Tongue (tissue), 2 donors: ENCODE results near the gene PHETA1. TPM values are rescaled to one million over a fixed set of nuclear protein-coding genes. Genes with fewer than 3 reads are reported as not detected.
A peak's percentile ranks its signal among the peaks of the same experiment; 100 is the strongest.
"Not testable (repeated sequence)": the region's sequence is repeated elsewhere in the genome, so short reads cannot be mapped to it uniquely, and the experiment has no call there.

Experiments
- DNase-seq: peaks from one replicate; pipeline ENCODE4 v3.0.0-alpha.2; 2015
- total RNA-seq: library from RNA; depleted of rRNA; stranded (reverse); fragments of >200 nt; gene quantifications from one replicate; pipeline ENCODE4 v1.2.3, GENCODE V29; 2014

PHETA1 gene
- total RNA-seq, 1 donor from 2014 or later: 4.5 TPM

DNA sequence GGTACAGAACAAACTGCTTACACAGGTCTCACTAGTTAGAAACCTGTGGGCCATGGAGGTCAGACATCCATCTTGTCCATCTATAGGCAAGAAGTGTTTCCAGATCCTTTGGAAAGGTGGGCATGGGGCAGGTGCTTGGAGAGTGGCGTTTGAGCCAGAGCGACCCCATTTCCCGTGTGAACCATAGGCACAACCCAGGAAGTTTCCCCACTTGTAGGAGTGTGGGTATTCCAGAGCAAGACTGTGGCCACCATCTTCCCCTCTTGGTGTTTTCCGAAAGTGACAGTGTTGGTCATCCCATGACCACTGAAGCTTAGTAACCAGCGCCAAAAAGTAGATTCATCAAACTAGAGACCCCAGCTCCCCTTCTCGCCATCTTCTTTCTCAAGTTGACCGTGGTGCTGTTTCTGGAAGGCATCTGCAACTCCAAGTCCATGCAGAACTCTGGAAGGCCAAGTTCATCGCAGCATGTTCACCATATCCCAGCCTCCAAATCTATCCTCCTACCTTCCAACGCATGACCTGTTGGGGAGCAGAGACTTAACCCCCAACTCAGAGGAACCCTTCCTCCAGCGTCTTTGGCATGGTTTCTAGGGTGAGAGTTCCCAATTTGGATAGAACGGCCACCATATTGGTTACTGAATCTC lies 19.7 kb downstream of the PHETA1 start:
- DNase-seq: no peak

DNA sequence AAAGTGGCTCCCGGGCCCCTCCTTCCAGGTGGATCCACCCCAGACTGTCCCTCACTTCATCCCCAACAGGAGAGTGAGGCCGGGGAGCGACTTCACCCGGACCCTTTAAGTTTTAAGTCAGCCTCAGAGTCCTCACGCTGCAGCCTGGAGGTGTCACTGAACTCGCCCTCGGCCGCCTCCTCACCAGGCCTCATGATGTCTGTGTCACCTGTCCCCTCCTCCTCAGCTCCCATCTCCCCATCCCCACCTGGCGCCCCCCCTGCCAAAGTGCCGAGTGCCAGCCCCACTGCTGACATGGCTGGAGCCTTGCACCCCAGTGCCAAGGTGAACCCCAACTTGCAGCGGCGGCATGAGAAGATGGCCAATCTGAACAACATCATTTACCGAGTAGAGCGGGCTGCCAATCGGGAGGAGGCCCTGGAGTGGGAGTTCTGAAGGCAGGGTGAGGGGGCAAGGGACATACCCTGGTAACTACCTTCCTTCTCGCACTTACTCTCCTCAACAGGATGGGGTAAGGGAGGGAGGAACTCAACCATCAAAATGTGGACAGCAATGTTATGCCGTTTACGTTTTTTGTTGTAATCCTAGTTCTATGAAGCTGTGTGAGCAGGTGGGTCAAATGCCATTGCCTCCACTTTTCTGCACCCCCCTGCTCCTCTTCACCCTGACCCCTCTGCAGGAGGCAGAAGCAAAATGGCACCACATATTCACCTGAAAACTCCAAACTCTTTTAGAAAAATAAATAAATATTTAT lies 20.8 kb downstream of the PHETA1 start:
- no peak for DNase-seq

DNA sequence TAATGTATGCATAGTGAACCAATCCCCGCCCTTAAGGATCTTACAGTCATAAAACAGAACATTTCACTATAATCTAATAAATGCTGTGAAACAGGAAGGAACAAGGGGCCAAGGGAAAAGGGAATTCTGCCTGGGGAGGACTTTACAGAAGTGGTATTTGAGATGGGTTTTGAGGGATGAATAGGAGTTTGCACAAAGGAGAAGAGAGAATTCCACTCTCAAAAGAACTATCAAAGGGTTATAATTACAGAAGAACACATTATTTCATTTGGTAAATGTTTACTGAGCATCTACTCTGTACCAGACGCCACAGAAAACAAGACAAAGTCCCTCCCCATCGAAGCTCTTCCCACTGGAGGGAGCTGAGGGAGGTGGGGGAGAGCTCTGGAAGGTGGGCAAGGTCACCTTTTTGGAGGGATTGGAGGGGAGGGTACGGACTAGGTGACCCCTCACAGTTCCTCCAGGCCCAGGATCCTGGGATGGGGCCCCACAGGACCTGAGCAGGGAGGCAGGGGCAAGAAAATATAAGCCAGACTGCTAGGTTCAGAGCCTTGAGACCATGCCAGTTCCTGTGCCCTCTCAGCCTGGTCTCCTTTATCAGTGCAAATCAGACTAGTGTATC lies 24.5 kb downstream of the PHETA1 start:
- DNase-seq: no peak

DNA sequence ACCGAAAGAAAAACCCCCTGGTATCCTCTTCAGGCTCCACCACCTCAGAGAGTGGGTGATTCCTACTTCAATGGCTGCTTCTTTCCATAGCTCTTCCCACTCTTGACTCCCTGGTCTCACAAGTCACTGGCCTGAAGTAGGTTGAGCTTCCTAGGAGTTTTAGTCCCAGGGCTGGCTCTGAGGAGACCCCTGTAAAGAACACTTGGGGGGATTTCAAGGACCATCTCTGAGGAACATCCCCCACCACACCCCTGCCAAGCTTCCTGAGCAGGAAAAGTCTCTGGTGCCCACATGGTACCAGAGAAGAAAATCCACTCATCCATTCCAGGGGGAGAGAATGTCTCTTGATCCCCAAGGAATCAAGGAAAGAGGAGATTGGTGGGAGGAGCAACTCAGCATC lies 25.7 kb downstream of the PHETA1 start:
- no peak for DNase-seq

DNA sequence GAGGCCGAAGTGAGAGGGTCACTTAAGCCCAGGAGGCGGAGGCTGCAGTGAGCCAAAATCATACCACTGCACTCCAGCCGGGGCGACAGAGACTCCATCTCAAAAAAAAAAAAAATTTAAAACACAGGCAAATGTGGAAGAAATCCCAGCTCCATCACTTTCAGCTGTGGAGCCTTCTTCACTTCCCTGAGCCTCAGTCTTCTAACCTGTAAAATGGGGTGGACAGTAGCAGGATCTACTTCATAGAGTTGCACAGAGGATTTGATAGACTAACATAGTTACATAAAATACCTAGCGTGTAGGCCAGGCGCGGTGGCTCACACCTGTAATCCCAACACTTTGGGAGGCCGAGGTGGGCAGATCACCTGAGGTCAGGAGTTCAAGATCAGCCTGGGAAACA lies 26.5 kb downstream of the PHETA1 start:
- DNase-seq: no peak

DNA sequence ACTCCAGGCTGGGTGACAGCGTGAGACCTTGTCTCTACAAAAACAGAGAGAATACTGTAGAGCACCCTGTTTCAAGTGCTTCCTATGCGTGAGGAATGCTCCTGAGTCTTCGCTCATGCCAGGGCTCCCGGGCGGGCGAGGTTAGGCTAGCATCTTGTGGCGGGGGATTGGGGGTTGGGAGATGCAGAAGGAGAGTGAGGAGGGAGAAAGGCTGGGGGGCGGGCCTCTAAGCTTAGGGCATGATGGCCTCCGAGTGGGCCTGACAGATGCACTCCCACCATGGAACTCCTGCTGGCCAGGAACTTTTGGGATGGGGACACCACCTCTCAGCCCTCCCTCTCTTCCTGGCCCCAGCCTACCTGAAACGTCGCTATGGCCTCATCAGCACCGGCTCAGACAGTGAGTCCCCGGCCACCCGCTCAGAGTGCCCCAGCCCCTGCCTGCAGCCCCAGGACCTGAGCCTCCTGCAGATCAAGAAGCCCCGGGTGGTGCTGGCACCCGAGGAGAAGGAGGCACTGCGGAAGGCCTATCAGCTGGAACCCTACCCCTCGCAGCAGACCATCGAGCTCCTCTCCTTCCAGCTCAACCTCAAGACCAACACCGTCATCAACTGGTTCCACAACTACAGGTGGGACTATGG lies 27.3 kb downstream of the PHETA1 start:
- no peak for DNase-seq

DNA sequence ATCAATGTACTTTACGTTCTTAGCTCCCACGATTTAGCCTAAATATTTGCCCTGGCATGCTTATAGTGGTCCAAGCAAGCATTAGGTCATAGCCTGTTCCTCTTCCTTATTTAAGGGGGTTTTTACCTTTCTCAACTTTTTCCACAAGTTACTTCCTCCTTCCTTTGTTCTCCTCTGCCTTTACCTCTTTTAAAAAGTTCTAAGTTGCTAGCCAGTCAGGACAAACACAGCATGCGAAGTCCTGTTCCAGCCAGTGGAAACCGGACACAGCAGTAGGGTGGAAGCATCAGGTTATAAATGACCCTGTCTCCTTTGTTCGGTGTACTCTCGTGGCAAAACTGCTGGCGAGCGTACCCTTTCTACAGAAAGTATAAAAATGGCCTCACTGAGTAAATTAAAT lies 28.2 kb downstream of the PHETA1 start:
- DNase-seq: not testable (repeated sequence)

DNA sequence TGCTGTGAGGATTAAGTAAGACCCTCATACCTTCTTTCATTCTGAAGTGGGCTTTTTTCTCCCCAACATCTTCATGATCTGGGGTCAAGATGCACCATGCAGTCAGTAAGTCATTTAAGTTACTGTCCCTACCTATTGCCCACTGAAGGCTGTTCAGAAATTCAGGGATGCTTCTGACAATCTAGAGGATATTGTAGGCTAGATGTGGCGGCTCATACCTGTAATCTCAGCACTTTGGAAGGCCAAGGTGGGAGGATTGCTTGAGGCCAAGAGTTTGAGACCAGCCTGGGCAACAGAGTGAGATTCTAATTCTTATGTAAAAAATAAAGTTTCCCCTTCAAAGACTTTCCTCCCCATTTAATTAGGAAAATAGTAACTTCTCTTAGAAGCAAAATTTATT lies 28.7 kb downstream of the PHETA1 start:
- DNase-seq: no peak

DNA sequence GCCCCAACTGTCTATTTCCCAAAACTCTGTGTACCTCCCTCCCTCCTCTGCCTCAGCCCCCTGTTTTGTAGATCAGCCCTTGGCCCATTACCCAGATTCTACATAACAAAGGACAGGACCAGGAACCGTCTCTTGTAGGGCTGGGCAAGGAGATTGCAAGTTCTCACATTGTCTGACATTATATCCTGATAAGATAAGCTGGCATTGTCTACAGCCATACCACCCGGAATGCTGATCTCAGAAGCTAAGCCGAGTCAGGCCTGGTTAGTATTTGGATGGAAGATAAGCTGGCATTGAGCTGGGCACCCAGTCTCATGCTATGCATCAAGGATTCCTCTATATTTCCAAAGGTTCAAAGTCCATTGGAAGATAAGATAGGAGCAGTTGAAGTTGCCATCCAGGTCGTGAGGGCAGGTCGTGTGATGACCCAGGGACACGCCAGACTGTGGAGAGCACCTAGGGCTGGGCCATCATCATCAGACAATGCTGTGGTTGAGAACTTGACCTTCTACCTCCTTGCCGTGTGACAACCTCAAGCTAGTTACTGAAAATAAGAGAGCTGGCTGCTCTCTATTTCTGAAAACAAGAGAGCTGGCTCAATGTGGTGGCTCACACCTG lies 29.5 kb downstream of the PHETA1 start:
- no peak for DNase-seq

DNA sequence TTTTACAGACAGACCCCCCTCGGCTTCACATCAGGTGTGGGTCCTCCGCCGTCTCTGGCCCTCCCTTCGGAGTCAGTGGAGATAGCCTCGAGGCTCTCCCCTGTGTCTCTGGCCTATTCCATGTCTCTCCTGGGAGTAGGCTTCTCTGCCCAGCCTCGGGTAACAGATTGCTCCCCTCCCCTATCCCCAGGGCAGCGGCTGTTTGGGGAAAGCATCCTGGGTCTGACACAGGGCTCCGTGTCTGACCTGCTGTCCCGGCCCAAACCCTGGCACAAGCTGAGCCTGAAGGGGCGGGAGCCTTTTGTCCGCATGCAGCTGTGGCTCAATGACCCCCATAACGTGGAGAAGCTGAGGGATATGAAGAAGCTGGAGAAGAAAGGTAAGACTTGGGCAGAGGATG lies 30.8 kb downstream of the PHETA1 start:
- DNase-seq: no peak

DNA sequence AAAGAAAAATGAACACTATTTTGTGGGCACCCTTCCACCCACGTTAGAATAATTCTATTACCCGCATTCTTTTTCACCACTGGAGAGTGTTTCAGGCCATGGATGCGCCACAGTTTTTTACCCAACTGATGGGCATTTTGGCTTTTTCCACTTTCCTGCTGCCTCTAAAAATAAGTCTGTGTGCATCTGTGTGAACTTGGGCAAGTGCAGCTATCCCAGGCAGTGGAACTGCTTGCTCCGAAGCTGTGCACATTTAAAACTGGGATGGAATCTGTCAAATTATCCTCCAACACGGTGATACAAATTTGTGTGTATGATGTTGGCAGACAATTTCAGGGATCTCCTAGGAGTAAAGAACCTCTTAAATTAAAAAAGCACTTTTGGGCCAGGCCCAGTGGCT lies 31.5 kb downstream of the PHETA1 start:
- DNase-seq: no peak

DNA sequence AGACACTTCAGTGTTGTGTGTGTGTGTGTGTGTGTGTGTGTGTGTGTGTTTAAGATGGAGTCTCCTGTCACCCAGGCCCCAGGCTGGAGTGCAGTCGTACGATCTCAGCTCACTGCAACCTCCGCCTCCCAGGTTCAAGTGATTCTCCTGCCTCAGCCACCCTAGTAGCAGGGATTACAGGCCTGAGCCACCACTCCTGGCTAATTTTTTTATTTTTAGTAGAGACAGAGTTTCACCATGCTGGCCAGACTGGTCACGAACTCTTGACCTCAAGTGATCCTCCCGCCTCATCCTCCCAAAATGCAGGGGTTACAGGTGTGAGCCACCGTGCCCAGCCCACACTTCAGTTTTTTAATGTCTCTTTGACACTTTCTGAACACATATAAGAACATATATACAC lies 32.5 kb downstream of the PHETA1 start:
- not testable (repeated sequence) for DNase-seq

DNA sequence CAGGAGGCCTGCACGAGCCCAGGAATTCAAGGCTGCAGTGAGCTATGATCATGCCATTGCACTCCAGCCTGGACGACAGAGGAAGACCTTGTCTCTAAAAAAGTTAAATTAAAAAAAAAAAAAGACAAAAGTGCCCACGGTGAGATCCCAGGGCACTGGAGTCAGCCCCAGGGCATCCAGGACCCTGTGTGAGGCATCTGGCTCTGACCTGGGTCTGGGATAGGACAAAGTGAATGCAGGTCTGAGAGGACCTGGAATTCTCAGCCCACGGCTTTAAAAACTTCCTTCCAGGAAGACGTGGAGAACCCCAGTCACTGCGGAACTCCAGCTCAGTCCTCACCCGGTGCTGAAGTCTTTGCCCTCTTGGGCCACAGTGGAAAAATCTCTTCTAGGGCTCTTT lies 33.1 kb downstream of the PHETA1 start:
- no peak for DNase-seq

DNA sequence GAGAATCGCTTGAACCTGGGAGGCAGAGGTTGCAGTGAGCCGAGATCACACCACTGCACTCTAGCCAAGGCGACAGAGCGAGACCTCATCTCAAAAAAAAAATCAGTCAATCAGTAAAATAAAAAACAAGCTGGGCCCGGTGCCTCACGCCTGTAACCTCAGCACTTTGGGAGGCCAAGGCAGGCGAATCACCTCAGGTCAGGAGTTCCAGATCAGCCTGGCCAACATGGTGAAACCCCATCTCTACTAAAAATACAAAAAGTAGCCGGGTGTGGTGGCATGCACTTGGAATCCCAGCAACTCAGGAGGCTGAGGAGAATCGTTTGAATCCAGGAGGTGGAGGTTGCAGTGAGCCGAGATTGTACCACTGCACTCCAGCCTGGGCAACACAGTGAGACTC lies 33.6 kb downstream of the PHETA1 start:
- DNase-seq: not testable (repeated sequence)

DNA sequence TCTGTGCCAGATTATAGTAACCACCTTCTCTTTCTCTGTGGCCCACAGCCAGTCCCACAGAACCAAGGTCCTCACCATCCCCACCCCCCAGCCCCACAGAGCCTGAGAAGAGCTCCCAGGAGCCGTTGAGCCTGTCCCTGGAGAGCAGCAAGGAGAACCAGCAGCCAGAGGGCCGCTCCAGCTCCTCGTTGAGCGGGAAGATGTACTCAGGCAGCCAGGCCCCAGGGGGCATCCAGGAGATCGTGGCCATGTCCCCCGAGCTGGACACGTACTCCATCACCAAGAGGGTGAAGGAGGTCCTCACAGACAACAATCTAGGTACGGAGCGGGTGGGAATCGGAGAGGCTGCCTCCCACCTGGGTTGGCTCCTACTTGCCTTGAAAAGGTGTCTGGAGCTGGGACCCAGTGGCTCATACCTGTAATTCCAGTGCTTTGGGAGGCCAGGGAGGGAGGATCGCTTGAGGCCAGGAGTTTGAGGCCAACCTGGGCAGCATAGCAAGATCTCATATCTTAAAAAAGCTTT lies 34.4 kb downstream of the PHETA1 start:
- DNase-seq: no peak

DNA sequence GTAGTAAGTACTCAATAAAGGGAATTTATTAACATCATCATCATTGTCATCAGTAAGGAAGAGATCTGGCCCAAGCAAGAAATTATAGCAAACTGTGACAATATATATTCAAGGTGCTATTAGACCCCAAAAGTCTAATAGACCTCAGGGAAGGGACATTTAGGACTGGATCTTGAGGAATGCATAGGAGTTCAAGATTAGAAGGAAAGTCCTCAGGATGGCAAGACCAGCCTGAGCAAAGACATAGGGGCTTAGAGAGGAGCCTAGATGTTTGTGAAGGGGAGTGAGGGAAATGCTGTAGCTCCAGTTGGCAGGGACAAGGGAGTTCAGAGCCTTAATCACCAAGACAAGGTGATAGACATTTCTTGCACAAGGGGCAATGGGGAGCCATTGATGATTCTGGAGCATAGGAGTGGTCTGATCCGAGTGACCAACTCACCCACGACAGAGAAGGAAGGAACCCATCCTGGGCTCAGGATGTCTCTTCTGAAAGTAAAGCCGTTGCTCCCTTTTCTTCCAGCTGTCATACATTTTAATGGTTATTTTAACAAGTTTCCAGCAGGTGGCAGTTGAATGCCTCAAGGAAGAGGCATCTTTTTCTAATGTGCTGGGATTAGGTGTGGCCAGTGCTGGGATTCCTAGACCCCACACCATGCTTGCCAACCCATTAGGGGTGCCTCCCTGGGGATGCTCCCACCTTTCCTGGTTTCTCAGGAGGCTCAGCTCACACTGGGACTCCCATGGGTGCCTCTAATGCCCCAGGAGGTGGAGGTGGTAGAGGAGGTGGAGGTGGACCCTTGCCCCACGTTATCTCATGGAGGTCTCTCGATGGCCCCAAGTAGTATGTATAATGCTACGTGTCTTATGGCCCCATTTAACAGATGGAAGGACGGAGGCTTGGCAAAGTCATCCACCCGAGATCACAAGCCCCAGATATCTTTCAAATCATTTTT lies 37.8 kb downstream of the PHETA1 start:
- DNase-seq: peak; percentile 45

DNA sequence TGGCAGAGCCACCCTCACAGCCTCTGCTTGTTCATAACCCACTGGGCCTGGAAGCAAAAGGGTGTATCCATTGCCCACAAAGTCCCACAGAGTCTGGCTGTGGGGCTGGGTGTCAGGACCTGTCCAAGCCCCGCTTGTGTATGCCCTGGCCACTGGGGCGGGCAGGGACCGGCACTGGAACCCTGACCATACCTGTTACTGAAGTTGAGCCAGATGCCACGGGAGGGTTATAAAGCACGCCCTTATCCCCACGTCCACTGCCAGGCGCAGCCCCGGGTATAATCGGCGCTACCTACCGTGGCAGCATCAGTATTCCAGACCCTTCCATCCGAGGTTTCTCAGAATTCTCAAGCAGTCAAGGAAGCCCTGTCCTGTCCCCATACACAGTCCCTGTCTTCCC lies 40.8 kb downstream of the PHETA1 start:
- no peak for DNase-seq

DNA sequence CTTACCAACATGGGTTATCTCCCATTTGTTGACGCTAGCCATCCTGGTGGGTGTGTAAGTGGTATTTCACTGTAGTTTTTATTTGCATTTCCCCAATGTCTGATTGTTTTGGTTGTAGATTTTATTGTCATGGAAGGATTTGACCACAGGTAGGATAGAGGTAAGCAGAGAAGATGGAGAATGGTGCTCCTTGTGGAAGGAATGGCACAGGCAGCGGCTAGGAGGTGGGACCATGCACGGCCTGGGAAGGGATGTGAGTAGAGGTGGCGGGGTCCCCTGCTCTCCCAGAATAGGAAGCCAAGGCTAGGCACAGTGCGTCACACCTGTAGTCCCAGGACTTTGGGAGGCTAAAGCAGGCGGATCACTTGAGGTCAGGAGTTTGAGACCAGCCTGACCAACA lies 41.4 kb downstream of the PHETA1 start:
- DNase-seq: no peak

DNA sequence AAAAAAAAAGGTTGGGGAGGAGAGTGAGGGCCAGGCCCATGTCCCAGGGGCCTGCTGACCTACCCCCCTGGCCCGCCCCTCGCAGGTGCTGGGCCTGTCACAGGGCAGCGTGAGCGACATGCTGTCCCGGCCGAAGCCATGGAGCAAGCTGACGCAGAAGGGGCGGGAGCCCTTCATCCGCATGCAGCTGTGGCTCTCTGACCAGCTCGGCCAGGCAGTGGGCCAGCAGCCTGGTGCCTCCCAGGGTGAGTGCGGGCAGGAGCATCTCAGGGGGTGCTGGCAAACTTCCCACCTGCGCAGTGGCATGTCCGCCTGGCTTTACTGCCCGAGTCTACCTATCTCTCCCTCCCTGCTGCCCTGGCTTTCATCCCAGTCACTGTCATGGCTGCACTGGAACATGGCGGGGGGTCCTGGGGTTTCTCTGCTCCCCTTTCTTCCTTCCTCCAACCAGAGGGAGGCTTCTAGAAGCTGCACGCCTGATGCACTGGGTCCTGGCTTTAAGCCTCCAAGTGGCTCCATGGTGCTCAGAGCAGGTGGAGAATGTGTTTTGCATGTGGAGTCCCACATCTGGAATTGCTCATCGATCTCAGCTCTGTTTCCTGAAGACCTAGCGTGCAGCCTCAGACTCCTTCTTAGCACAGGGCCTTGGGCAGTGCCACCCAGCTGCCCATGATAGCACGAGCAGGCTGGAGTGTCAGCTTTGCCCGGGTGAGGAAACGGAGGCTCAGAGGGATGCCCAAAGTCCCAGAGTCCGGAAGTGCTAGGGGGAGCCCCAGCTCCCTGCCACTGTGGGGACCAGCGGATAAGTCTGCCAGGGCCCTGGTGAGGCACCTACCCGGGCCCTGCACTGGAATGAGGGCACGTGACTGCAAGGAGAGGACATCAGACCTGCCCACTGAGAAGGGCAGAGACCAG lies 46.3 kb downstream of the PHETA1 start:
- peak; percentile 32 for DNase-seq

DNA sequence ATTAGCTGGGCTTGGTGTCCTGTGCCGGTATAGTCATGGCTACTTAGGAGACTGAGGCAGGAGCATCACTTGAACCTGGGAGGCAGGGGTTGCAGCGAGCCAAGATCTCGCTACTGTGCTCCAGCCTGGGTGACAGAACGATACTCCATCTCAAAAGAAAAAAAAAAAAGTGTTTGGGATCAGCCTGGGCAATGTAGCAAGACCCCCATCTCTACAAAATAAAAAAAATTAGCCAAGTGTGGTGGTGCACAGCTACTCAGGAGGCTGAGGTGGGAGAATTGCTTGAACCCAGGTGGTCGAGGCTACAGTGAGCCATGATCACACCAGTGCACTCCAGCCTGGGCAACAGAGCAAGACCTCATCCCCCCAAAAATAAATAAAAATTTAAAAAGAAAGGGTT lies 47.6 kb downstream of the PHETA1 start:
- DNase-seq: no peak
